ENCODE results near the gene DUSP23. TPM values are rescaled to one million over a fixed set of nuclear protein-coding genes. Genes with fewer than 3 reads are reported as not detected.
A peak's percentile ranks its signal among the peaks of the same experiment; 100 is the strongest.

The DUSP23 gene
- total and polyA plus RNA-seq, 3 donors from 2014 or later = 26.2 to 51.0 (median 38.3) TPM

- H3K27ac ChIP-seq = no peak overlapping the region
- no peaks in the 10 kb centered on the region for H3K27me3 ChIP-seq
- no peaks in the 10 kb centered on the region for H3K4me1 ChIP-seq
- no peaks in the 10 kb centered on the region for H3K36me3 ChIP-seq (ENCODE audit: low read depth, missing control alignments)
- TF ChIP-seq POLR2A (IDR thresholded peaks at IDR 0.05) = no peak
- H3K4me3 ChIP-seq = no peak overlapping the region
- DNase-seq = no peak
- intact Hi-C loops (cut with DNase I; ENCODE audit: low total_unique reads) = no loop called here
- no peaks in the 10 kb centered on the region for H3K9me3 ChIP-seq
- WGBS, 2 donors = 71 to 73% methylated on average over 3 of the region's 3 CpGs
Measured at GRCh38 chr1:159791031-159791430, 10.3 kb downstream of the DUSP23 start.

GRCh38 chr1:159791461-159791860 is 10.7 kb downstream of the DUSP23 start:
- Histone ChIP-seq H3K4me1 (no peaks in the 10 kb centered on the region), H3K27ac (no peak overlapping the region), H3K9me3 (no peaks in the 10 kb centered on the region), H3K36me3 (ENCODE audit: low read depth, missing control alignments) (no peaks in the 10 kb centered on the region), H3K27me3 (no peaks in the 10 kb centered on the region), H3K4me3 (no peak overlapping the region)
- 42 to 45% methylated on average over 3 of the region's 3 CpGs for WGBS, 2 donors
- DNase-seq = no peak
- TF ChIP-seq, protein P1, sequence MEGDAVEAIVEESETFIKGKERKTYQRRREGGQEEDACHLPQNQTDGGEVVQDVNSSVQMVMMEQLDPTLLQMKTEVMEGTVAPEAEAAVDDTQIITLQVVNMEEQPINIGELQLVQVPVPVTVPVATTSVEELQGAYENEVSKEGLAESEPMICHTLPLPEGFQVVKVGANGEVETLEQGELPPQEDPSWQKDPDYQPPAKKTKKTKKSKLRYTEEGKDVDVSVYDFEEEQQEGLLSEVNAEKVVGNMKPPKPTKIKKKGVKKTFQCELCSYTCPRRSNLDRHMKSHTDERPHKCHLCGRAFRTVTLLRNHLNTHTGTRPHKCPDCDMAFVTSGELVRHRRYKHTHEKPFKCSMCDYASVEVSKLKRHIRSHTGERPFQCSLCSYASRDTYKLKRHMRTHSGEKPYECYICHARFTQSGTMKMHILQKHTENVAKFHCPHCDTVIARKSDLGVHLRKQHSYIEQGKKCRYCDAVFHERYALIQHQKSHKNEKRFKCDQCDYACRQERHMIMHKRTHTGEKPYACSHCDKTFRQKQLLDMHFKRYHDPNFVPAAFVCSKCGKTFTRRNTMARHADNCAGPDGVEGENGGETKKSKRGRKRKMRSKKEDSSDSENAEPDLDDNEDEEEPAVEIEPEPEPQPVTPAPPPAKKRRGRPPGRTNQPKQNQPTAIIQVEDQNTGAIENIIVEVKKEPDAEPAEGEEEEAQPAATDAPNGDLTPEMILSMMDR (IDR thresholded peaks at IDR 0.05) = no peak
- no peak for TF ChIP-seq POLR2A (IDR thresholded peaks at IDR 0.05)
- intact Hi-C loops (cut with DNase I; ENCODE audit: low total_unique reads) = no loop called here

DNA sequence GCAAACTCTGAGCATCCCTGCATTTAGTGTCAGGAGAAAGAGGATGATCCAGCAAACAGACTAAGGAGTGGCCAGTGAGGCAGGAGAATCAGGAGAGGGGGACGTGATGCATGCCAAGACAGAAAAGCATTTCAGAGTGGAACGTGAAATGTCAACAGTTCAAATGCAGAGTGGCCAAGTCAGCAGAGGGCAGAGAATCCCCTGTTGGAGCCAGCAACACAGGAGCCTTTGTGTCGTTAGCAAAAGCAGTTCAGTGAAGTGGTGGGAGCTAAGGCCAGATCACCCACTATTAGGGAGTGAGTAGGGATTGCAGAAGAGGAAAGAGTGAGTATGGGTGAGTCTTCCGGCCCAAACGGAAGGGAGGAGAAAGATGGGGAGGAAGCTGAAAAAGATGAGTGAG is 14.8 kb downstream of the DUSP23 start:
- no peaks in the 10 kb centered on the region for H3K9me3 ChIP-seq
- H3K4me1 ChIP-seq = no peaks in the 10 kb centered on the region
- H3K27ac ChIP-seq = no peak overlapping the region
- no peak overlapping the region for H3K4me3 ChIP-seq
- no peak for TF ChIP-seq POLR2A (IDR thresholded peaks at IDR 0.05)
- TF ChIP-seq, protein P1 (IDR thresholded peaks at IDR 0.05) = no peak
- 61 to 62% methylated on average over 5 of the region's 5 CpGs for WGBS, 2 donors
- no peaks in the 10 kb centered on the region for H3K36me3 ChIP-seq (ENCODE audit: low read depth, missing control alignments)
- no peaks in the 10 kb centered on the region for H3K27me3 ChIP-seq
- intact Hi-C loops (cut with DNase I; ENCODE audit: low total_unique reads) = loop anchor here (5.0 kb wide), 1 partner anchor 92 kb away; no protein-coding TSS in a partner anchor
- no peak for DNase-seq

- WGBS, 2 donors = 22 to 27% methylated on average over 2 of the region's 2 CpGs
- no peak overlapping the region for H3K4me3 ChIP-seq
- intact Hi-C loops (cut with DNase I; ENCODE audit: low total_unique reads) = loop anchor here (5.0 kb wide), 1 partner anchor 88 kb away; no protein-coding TSS in a partner anchor
- DNase-seq = peak; percentile 75
- no peaks in the 10 kb centered on the region for H3K36me3 ChIP-seq (ENCODE audit: low read depth, missing control alignments)
- TF ChIP-seq, protein P1 (IDR thresholded peaks at IDR 0.05) = peak; percentile 43 to 70 (median 62)
- TF ChIP-seq POLR2A (IDR thresholded peaks at IDR 0.05) = no peak
- H3K27me3 ChIP-seq = no peaks in the 10 kb centered on the region
- no peak overlapping the region for H3K27ac ChIP-seq
- H3K4me1 ChIP-seq = no peaks in the 10 kb centered on the region
- H3K9me3 ChIP-seq = no peaks in the 10 kb centered on the region
Measured at GRCh38 chr1:159798893-159799292, 18.1 kb downstream of the DUSP23 start.

GRCh38 chr1:159799446-159799985 is 18.8 kb downstream of the DUSP23 start:
- Histone ChIP-seq H3K27ac (no peak overlapping the region), H3K4me3 (no peak overlapping the region), H3K4me1 (no peaks in the 10 kb centered on the region), H3K36me3 (ENCODE audit: low read depth, missing control alignments) (no peaks in the 10 kb centered on the region), H3K27me3 (no peaks in the 10 kb centered on the region), H3K9me3 (no peaks in the 10 kb centered on the region)
- no peak for TF ChIP-seq POLR2A (IDR thresholded peaks at IDR 0.05)
- TF ChIP-seq, protein P1 (IDR thresholded peaks at IDR 0.05) = no peak
- intact Hi-C loops (cut with DNase I; ENCODE audit: low total_unique reads) = loop anchor here (5.0 kb wide), 1 partner anchor 88 kb away; no protein-coding TSS in a partner anchor
- DNase-seq = no peak
- WGBS, 2 donors = 85 to 93% methylated on average over 4 of the region's 4 CpGs

Data from testis (tissue), 3 donors.